H1 (cell line): ENCODE measurements around the gene ARID5B. TPM values are rescaled to one million over a fixed set of nuclear protein-coding genes. Genes with fewer than 3 reads are reported as not detected.
"Not testable (repeated sequence)": the region's sequence is repeated elsewhere in the genome, so short reads cannot be mapped to it uniquely, and the experiment has no call there.

ENCODE experiments used
- CTCF ChIA-PET: fragments of 300-600 bp; sonication (Branson Sonifier 250); formaldehyde crosslinking; loops from one replicate; lab custom pipeline; 2021; ENCODE audit not compliant: partially characterized antibody; lab: Charles Lee
- POLR2A ChIA-PET: fragments of 300-600 bp; sonication (Branson Sonifier 250); formaldehyde crosslinking; loops from one replicate; lab custom pipeline; 2021; ENCODE audit warnings: inconsistent platforms; ENCODE audit not compliant: partially characterized antibody; lab: Charles Lee
- DNase-seq, 2 experiments: peaks; one replicate each; pipeline versions ENCODE4 v3.0.0 to v3.0.0-alpha.2; 2010 to 2022; ENCODE audit warnings: low spot score in 2 of 2, low read depth in 1 of 2, mixed read lengths in 1 of 2
- FAIRE-seq: peaks from 2 replicates; lab custom pipeline; 2011; peaks lifted over from hg19 to GRCh38; lab: Jason Lieb, UNC
- H2AFZ ChIP-seq: 2 replicates; pipeline ENCODE4 v1.8.1; 2012; ENCODE audit warnings: low read length, inconsistent platforms
- H2AK5ac ChIP-seq: 2 replicates; pipeline ENCODE4 v1.6.1; 2013; ENCODE audit warnings: low read depth, low read length
- H2BK120ac ChIP-seq: replicated peaks from 2 replicates; pipeline ENCODE3; 2013; ENCODE audit warnings: low read depth, low read length, inconsistent platforms
- H2BK12ac ChIP-seq: 2 replicates; pipeline ENCODE4 v1.6.1; 2013; ENCODE audit warnings: low read depth, low read length
- H2BK15ac ChIP-seq: 2 replicates; pipeline ENCODE4 v1.6.1; 2013; ENCODE audit warnings: low read length
- H2BK20ac ChIP-seq: 2 replicates; pipeline ENCODE4 v1.6.1; 2013; ENCODE audit warnings: low read length
- H2BK5ac ChIP-seq: 2 replicates; pipeline ENCODE4 v1.6.1; 2013; ENCODE audit warnings: low read depth, low read length
- H3K14ac ChIP-seq: 2 replicates; pipeline ENCODE4 v1.6.1; 2013; ENCODE audit warnings: inconsistent platforms; ENCODE audit not compliant: insufficient read length
- H3K18ac ChIP-seq: 2 replicates; pipeline ENCODE4 v1.6.1; 2013; ENCODE audit warnings: low read length; ENCODE audit errors: extremely low read depth
- H3K23ac ChIP-seq: 2 replicates; pipeline ENCODE4 v1.6.1; 2013; ENCODE audit warnings: inconsistent platforms; ENCODE audit not compliant: insufficient read length
- H3K23me2 ChIP-seq: 2 replicates; pipeline ENCODE4 v1.6.1; 2013; ENCODE audit warnings: low read depth, low read length
- H3K27ac ChIP-seq: 2 replicates; pipeline ENCODE4 v1.6.1; 2011; ENCODE audit warnings: low read depth, low read length, inconsistent platforms
- H3K27me3 ChIP-seq, 4 experiments: replicated peaks in 1 of 4; 1 replicate in 1 of 4; 2 replicates in 3 of 4; pipeline versions ENCODE4 v1.6.1 to v1.8.1; 2011 to 2013; ENCODE audit warnings: low read length in 3 of 4, mild to moderate bottlenecking in 3 of 4, inconsistent platforms in 2 of 4, mixed read lengths in 2 of 4, moderate library complexity in 1 of 4; ENCODE audit not compliant: control insufficient read depth in 3 of 4, insufficient read depth in 3 of 4; ENCODE audit errors: extremely low read depth in 1 of 4
- H3K36me3 ChIP-seq, 4 experiments: 2 replicates each; pipeline versions ENCODE4 v1.6.1 to v1.8.1; 2011 to 2013; ENCODE audit warnings: mild to moderate bottlenecking in 4 of 4, low read length in 3 of 4, moderate library complexity in 2 of 4, control low read depth in 1 of 4, inconsistent platforms in 1 of 4; ENCODE audit not compliant: insufficient read depth in 4 of 4, control insufficient read depth in 2 of 4
- H3K4ac ChIP-seq: replicated peaks from 2 replicates; pipeline ENCODE3; 2013; ENCODE audit warnings: low read length, low read depth, mixed read lengths, inconsistent platforms; ENCODE audit not compliant: insufficient read length
- H3K4me1 ChIP-seq, 4 experiments: replicated peaks in 1 of 4; 1 replicate in 1 of 4; 2 replicates in 3 of 4; pipeline versions ENCODE4 v1.6.1 to v1.8.1; 2011 to 2013; ENCODE audit warnings: low read length in 3 of 4, inconsistent platforms in 2 of 4, mixed read lengths in 1 of 4; ENCODE audit not compliant: insufficient read depth in 4 of 4, control insufficient read depth in 3 of 4
- H3K4me2 ChIP-seq, 2 experiments: 2 replicates each; pipeline versions ENCODE4 v1.6.1 to v1.8.1; 2011 to 2013; ENCODE audit warnings: low read depth in 2 of 2, low read length in 2 of 2, control low read depth in 1 of 2, inconsistent platforms in 1 of 2, mild to moderate bottlenecking in 1 of 2; ENCODE audit not compliant: insufficient read depth in 1 of 2
- H3K4me3 ChIP-seq, 4 experiments: fragments of 200-600, 300-600 bp in 1 of 4; sonication (generic), shearing (Covaris generic), sonication (Bioruptor Twin) in 1 of 4; 2 replicates each; pipeline versions ENCODE4 v1.5.1 to v1.8.1; 2011 to 2016; ENCODE audit warnings: low read length in 4 of 4, low read depth in 3 of 4, control low read depth in 2 of 4, inconsistent platforms in 2 of 4, mild to moderate bottlenecking in 2 of 4, mixed read lengths in 1 of 4, moderate library complexity in 1 of 4; ENCODE audit not compliant: insufficient read depth in 2 of 4; ENCODE audit errors: extremely low read depth in 1 of 4
- H3K56ac ChIP-seq: replicated peaks from 2 replicates; pipeline ENCODE3; 2013; ENCODE audit warnings: low read depth, mild to moderate bottlenecking, mixed read lengths, low read length, inconsistent platforms; ENCODE audit not compliant: insufficient read length
- H3K79me1 ChIP-seq: 2 replicates; pipeline ENCODE4 v1.6.1; 2013; ENCODE audit warnings: low read depth, low read length, control low read depth
- H3K79me2 ChIP-seq, 2 experiments: 2 replicates each; pipeline versions ENCODE4 v1.6.1 to v1.8.1; 2012 to 2013; ENCODE audit warnings: low read length in 2 of 2, mild to moderate bottlenecking in 2 of 2, inconsistent platforms in 1 of 2; ENCODE audit not compliant: insufficient read depth in 2 of 2, control insufficient read depth in 1 of 2
- H3K9ac ChIP-seq, 4 experiments: replicated peaks in 1 of 4; 1 replicate in 1 of 4; 2 replicates in 3 of 4; pipeline versions ENCODE4 v1.6.1 to v1.8.1; 2011 to 2013; ENCODE audit warnings: low read depth in 3 of 4, low read length in 3 of 4, control low read depth in 2 of 4, mild to moderate bottlenecking in 2 of 4, moderate library complexity in 2 of 4, inconsistent platforms in 1 of 4; ENCODE audit errors: extremely low read depth in 1 of 4
- H3K9me3 ChIP-seq, 2 experiments: 2 replicates each; pipeline versions ENCODE4 v1.6.1 to v1.8.1; 2012 to 2013; ENCODE audit warnings: mild to moderate bottlenecking in 2 of 2, moderate library complexity in 2 of 2, control low read depth in 1 of 2, inconsistent platforms in 1 of 2, low read depth in 1 of 2, low read length in 1 of 2, mixed read lengths in 1 of 2; ENCODE audit not compliant: insufficient read depth in 2 of 2
- H4K20me1 ChIP-seq, 2 experiments: replicated peaks in 1 of 2; 2 replicates each; pipeline versions ENCODE3 to v1.8.1; 2011 to 2013; ENCODE audit warnings: inconsistent platforms in 2 of 2, low read length in 2 of 2, mild to moderate bottlenecking in 1 of 2; ENCODE audit not compliant: insufficient read depth in 2 of 2, control insufficient read depth in 1 of 2
- H4K5ac ChIP-seq: 2 replicates; pipeline ENCODE4 v1.6.1; 2013; ENCODE audit warnings: low read length, low read depth, mixed read lengths, inconsistent platforms; ENCODE audit not compliant: insufficient read length
- H4K8ac ChIP-seq: 2 replicates; pipeline ENCODE4 v1.8.0; 2013; ENCODE audit warnings: mild to moderate bottlenecking, moderate library complexity, low read length, inconsistent platforms; ENCODE audit not compliant: insufficient read depth; ENCODE audit errors: extremely low read depth
- H4K91ac ChIP-seq: replicated peaks from 2 replicates; pipeline ENCODE3; 2013; ENCODE audit warnings: low read length, mixed read lengths, inconsistent platforms; ENCODE audit not compliant: insufficient read length
- WGBS, 2 experiments: shearing (Covaris generic) in 1 of 2; methylation state at CpG; one replicate each; pipeline versions ENCODE4 v1.1.6 to v1.1.7; 2013 to 2015; ENCODE audit warnings: low lambda C conversion rate in 2 of 2, mixed read lengths in 2 of 2, inconsistent platforms in 1 of 2, low coverage in 1 of 2, missing lambda C conversion rate in 1 of 2; ENCODE audit not compliant: insufficient replicate concordance in 2 of 2, insufficient coverage in 1 of 2, insufficient read length in 1 of 2; ENCODE audit errors: extremely low coverage in 1 of 2, missing lambda C conversion rate in 1 of 2; 5-methylcytosine and 5-hydroxymethylcytosine counted together
- polyA plus RNA-seq, 7 experiments: library from polyadenylated mRNA; depleted of rRNA in 3 of 7; stranded (reverse) in 5 of 7; unstranded in 2 of 7; fragments of >200 nt in 5 of 7; fragments of 200-250 nt in 2 of 7; gene quantifications; 1 replicate in 5 of 7; 2 replicates in 1 of 7; 4 replicates in 1 of 7; pipeline versions ENCODE4 v1.2.1 to v1.2.3, GENCODE V29; 2011 to 2013; ENCODE audit warnings: missing spikeins in 2 of 7, mixed read lengths in 2 of 7
- total RNA-seq: library from RNA; stranded (reverse); fragmentation: NEBNext Ultra II Directional; extraction: Animal tissue kit (Norgen Biotek cat#: 25700); gene quantifications from 2 replicates; pipeline ENCODE4 v1.2.1, GENCODE V29; 2021

Gene ARID5B
- total and polyA plus RNA-seq, 2 of the 8 experiments (the other 6 are each of a cell fraction or from before 2014, with no cell fraction given): 0.21 to 1.1 TPM

DNA sequence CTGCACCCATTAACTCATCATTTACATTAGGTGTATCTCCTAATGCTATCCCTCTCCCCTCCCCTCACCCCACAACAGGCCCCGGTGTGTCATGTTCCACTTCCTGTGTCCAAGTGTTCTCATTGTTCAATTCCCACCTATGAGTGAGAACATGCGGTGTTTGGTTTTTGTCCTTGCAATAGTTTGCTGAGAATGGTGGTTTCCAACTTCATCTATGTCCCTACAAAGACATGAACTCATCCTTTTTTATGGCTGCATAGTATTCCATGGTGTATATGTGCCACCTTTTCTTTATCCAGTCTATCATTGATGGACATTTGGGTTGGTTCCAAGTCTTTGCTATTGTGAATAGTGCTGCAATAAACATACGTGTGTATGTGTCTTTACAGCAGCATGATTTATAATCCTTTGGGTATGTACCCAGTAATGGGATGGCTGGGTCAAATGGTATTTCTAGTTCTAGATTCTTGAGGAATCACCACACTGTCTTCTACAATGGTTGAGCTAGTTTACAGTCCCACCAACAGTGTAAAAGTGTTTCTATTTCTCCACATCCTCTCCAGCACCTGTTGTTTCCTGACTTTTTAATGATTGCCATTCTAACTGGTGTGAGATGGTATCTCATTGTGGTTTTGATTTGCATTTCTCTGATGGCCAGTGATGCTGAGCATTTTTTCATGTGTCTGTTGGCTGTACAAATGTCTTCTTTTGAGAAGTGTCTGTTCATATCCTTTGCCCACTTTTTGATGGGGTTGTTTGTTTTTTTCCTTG lies 75.6 kb downstream of the ARID5B start:
- H3K27ac ChIP-seq, H3K56ac ChIP-seq, H4K8ac ChIP-seq, H3K18ac ChIP-seq, H3K36me3 ChIP-seq, H3K79me1 ChIP-seq, H3K9ac ChIP-seq, CTCF ChIA-PET, H3K4me3 ChIP-seq, H3K27me3 ChIP-seq, H4K5ac ChIP-seq, H2AK5ac ChIP-seq, H2BK20ac ChIP-seq, H3K9me3 ChIP-seq, H2BK5ac ChIP-seq, H4K20me1 ChIP-seq, H3K79me2 ChIP-seq, H2AFZ ChIP-seq, H3K4ac ChIP-seq, FAIRE-seq, H3K23me2 ChIP-seq, DNase-seq, H2BK120ac ChIP-seq, POLR2A ChIA-PET, H2BK15ac ChIP-seq, H2BK12ac ChIP-seq, H3K4me1 ChIP-seq, H3K14ac ChIP-seq, H3K4me2 ChIP-seq, H4K91ac ChIP-seq, H3K23ac ChIP-seq: not testable (repeated sequence)
- WGBS, 2 experiments: 85% methylated on average over 3 of the region's 3 CpGs; no CpG with 5 or more reads in 1 of the 2 experiments
